Trophoblast cell (in vitro differentiated cells and primary cell): Measurements from ENCODE around the gene COL4A5.
"Not testable (repeated sequence)": the region's sequence is repeated elsewhere in the genome, so short reads cannot be mapped to it uniquely, and the experiment has no call there.

ENCODE experiments used
- DNase-seq, 2 donors: peaks; one replicate each; pipeline ENCODE4 v3.0.0-alpha.2; 2016
- H2AFZ ChIP-seq: 2 replicates; pipeline ENCODE4 v1.6.1; 2013; ENCODE audit warnings: low read length, moderate library complexity, mild to moderate bottlenecking; ENCODE audit not compliant: insufficient read depth, poor library complexity
- H2AK5ac ChIP-seq: 2 replicates; pipeline ENCODE4 v1.6.1; 2013; ENCODE audit warnings: mild to moderate bottlenecking, low read length
- H2BK120ac ChIP-seq: 2 replicates; pipeline ENCODE4 v1.6.1; 2013; ENCODE audit warnings: low read length, mild to moderate bottlenecking, moderate library complexity; ENCODE audit not compliant: insufficient read depth, poor library complexity
- H2BK12ac ChIP-seq: 2 replicates; pipeline ENCODE4 v1.6.1; 2013; ENCODE audit warnings: mild to moderate bottlenecking, low read length, moderate library complexity
- H2BK5ac ChIP-seq: 2 replicates; pipeline ENCODE4 v1.6.1; 2013; ENCODE audit warnings: low read length, low read depth, moderate library complexity, mild to moderate bottlenecking; ENCODE audit not compliant: poor library complexity
- H3K14ac ChIP-seq: 2 replicates; pipeline ENCODE4 v1.6.1; 2013; ENCODE audit warnings: mild to moderate bottlenecking, low read length
- H3K18ac ChIP-seq: 2 replicates; pipeline ENCODE4 v1.6.1; 2013; ENCODE audit warnings: mild to moderate bottlenecking, low read length
- H3K23ac ChIP-seq: 2 replicates; pipeline ENCODE4 v1.6.1; 2013; ENCODE audit warnings: low read length
- H3K27ac ChIP-seq: 2 replicates; pipeline ENCODE4 v1.5.1; 2013; ENCODE audit warnings: low read depth, mild to moderate bottlenecking, inconsistent platforms, low read length, moderate library complexity
- H3K27me3 ChIP-seq: 2 replicates; pipeline ENCODE4 v1.6.1; 2013; ENCODE audit warnings: inconsistent platforms, mild to moderate bottlenecking, low read length, moderate library complexity; ENCODE audit not compliant: insufficient read depth
- H3K36me3 ChIP-seq, 2 experiments: 1 replicate in 1 of 2; 2 replicates in 1 of 2; pipeline ENCODE4 v1.6.1; 2013; ENCODE audit warnings: low read length in 2 of 2, mild to moderate bottlenecking in 2 of 2, moderate library complexity in 1 of 2; ENCODE audit not compliant: insufficient read depth in 2 of 2, control insufficient read depth in 1 of 2
- H3K4ac ChIP-seq: 2 replicates; pipeline ENCODE4 v1.6.1; 2013; ENCODE audit warnings: low read depth, mild to moderate bottlenecking, low read length, moderate library complexity
- H3K4me1 ChIP-seq, 2 experiments: 1 replicate in 1 of 2; 2 replicates in 1 of 2; pipeline ENCODE4 v1.6.1; 2013; ENCODE audit warnings: low read length in 2 of 2, mild to moderate bottlenecking in 2 of 2, moderate library complexity in 1 of 2; ENCODE audit not compliant: insufficient read depth in 2 of 2, control insufficient read depth in 1 of 2
- H3K4me2 ChIP-seq: 2 replicates; pipeline ENCODE4 v1.6.1; 2013; ENCODE audit warnings: inconsistent platforms, mild to moderate bottlenecking, low read length, moderate library complexity
- H3K4me3 ChIP-seq: 2 replicates; pipeline ENCODE4 v1.5.1; 2013; ENCODE audit warnings: mild to moderate bottlenecking, low read depth, low read length, inconsistent platforms
- H3K79me1 ChIP-seq: one replicate; pipeline ENCODE4 v1.6.1; 2013; ENCODE audit warnings: low read length
- H3K79me2 ChIP-seq: 2 replicates; pipeline ENCODE4 v1.6.1; 2013; ENCODE audit warnings: low read length, mild to moderate bottlenecking; ENCODE audit not compliant: control insufficient read depth, insufficient read depth, poor library complexity
- H3K9ac ChIP-seq: 2 replicates; pipeline ENCODE4 v1.6.1; 2013; ENCODE audit warnings: mild to moderate bottlenecking, low read length
- H3K9me3 ChIP-seq: 2 replicates; pipeline ENCODE4 v1.6.1; 2013; ENCODE audit warnings: low read depth, mild to moderate bottlenecking, control low read depth, inconsistent platforms, low read length; ENCODE audit not compliant: insufficient read depth
- H4K12ac ChIP-seq: 2 replicates; pipeline ENCODE4 v1.6.1; 2013; ENCODE audit warnings: low read depth, mild to moderate bottlenecking, low read length, moderate library complexity
- H4K8ac ChIP-seq: 2 replicates; pipeline ENCODE4 v1.6.1; 2013; ENCODE audit warnings: low read depth, mild to moderate bottlenecking, low read length, moderate library complexity
- H4K91ac ChIP-seq: one replicate; pipeline ENCODE4 v1.6.1; 2013; ENCODE audit warnings: low read depth, mild to moderate bottlenecking, low read length, moderate library complexity
- WGBS: extraction: QIAGEN DNeasy Blood & Tissue Kit; methylation state at CpG from one replicate; pipeline ENCODE4 v1.1.7; 2013; ENCODE audit warnings: missing lambda C conversion rate; ENCODE audit not compliant: insufficient read length, insufficient coverage; ENCODE audit errors: extremely low coverage; 5-methylcytosine and 5-hydroxymethylcytosine counted together

COL4A5 gene

GRCh38 chrX:108481528-108481927, 41.9 kb downstream of the COL4A5 start:
- H3K79me1 ChIP-seq, H3K14ac ChIP-seq, H2BK120ac ChIP-seq, H3K9me3 ChIP-seq, H2AK5ac ChIP-seq, H3K18ac ChIP-seq, H3K4me1 ChIP-seq, H3K23ac ChIP-seq, H4K91ac ChIP-seq, H3K9ac ChIP-seq, H3K4ac ChIP-seq, H2AFZ ChIP-seq, H2BK5ac ChIP-seq, H3K36me3 ChIP-seq, H3K27me3 ChIP-seq, H3K27ac ChIP-seq, H2BK12ac ChIP-seq, H4K12ac ChIP-seq, DNase-seq, H3K4me3 ChIP-seq, H4K8ac ChIP-seq, H3K4me2 ChIP-seq, H3K79me2 ChIP-seq: not testable (repeated sequence)
- WGBS = no CpG with 5 or more reads among the region's 6 CpGs

GRCh38 chrX:108484251-108484650, 44.6 kb downstream of the COL4A5 start:
- H3K4ac ChIP-seq = peak overlapping the region; percentile 6
- H4K8ac ChIP-seq = no peak overlapping the region
- no peaks in the 10 kb centered on the region for H3K79me2 ChIP-seq
- H2BK120ac ChIP-seq = no peak overlapping the region
- no peak overlapping the region for H3K18ac ChIP-seq
- H2BK12ac ChIP-seq = no peak overlapping the region
- no peak overlapping the region for H4K12ac ChIP-seq
- DNase-seq = no peak
- H3K4me3 ChIP-seq = no peak overlapping the region
- H3K14ac ChIP-seq = no peak overlapping the region
- no peak overlapping the region for H3K4me2 ChIP-seq
- H3K4me1 ChIP-seq = no peaks in the 10 kb centered on the region
- no peak overlapping the region for H2BK5ac ChIP-seq
- no peak overlapping the region for H3K9ac ChIP-seq
- no peak overlapping the region for H2AFZ ChIP-seq
- no peak overlapping the region for H3K27ac ChIP-seq
- no CpG with 5 or more reads among the region's 3 CpGs for WGBS
- no peaks in the 10 kb centered on the region for H3K27me3 ChIP-seq
- no peak overlapping the region for H3K23ac ChIP-seq
- no peaks in the 10 kb centered on the region for H3K9me3 ChIP-seq
- no peak overlapping the region for H2AK5ac ChIP-seq
- no peak overlapping the region for H4K91ac ChIP-seq
- peaks cover 2 to 4% of the 10 kb centered on the region in 2 experiments for H3K36me3 ChIP-seq
- no peaks in the 10 kb centered on the region for H3K79me1 ChIP-seq

- Histone ChIP-seq H2AFZ (no peak overlapping the region), H2BK120ac (no peak overlapping the region), H3K79me2 (no peaks in the 10 kb centered on the region), H3K9me3 (no peaks in the 10 kb centered on the region), H2AK5ac (no peak overlapping the region), H2BK5ac (no peak overlapping the region), H2BK12ac (no peak overlapping the region), H3K36me3 (peaks cover 2 to 4% of the 10 kb centered on the region in 2 experiments), H3K4ac (no peak overlapping the region), H4K12ac (no peak overlapping the region), H3K4me1 (no peaks in the 10 kb centered on the region), H3K14ac (no peak overlapping the region), H3K9ac (no peak overlapping the region), H4K91ac (no peak overlapping the region), H3K27me3 (no peaks in the 10 kb centered on the region), H3K4me2 (no peak overlapping the region), H3K4me3 (no peak overlapping the region), H3K23ac (no peak overlapping the region), H3K27ac (no peak overlapping the region), H4K8ac (no peak overlapping the region), H3K18ac (no peak overlapping the region), H3K79me1 (no peaks in the 10 kb centered on the region)
- WGBS = no CpG with 5 or more reads among the region's 2 CpGs
- no peak for DNase-seq
Observed at GRCh38 chrX:108485960-108486359, 46.3 kb downstream of the COL4A5 start.

GRCh38 chrX:108494406-108495090, 54.9 kb downstream of the COL4A5 start:
- peaks cover 0 to 3% of the 10 kb centered on the region in 2 experiments for H3K4me1 ChIP-seq
- no peaks in the 10 kb centered on the region for H3K27me3 ChIP-seq
- no peak for DNase-seq
- no peak overlapping the region for H2BK12ac ChIP-seq
- H3K9ac ChIP-seq = no peak overlapping the region
- H3K27ac ChIP-seq = no peak overlapping the region
- no CpG with 5 or more reads among the region's 3 CpGs for WGBS
- no peak overlapping the region for H3K18ac ChIP-seq
- no peak overlapping the region for H4K12ac ChIP-seq
- H3K4me3 ChIP-seq = no peak overlapping the region
- H2BK120ac ChIP-seq = no peak overlapping the region
- no peak overlapping the region for H3K4ac ChIP-seq
- no peak overlapping the region for H4K8ac ChIP-seq
- H2AFZ ChIP-seq = no peak overlapping the region
- no peak overlapping the region for H2BK5ac ChIP-seq
- no peaks in the 10 kb centered on the region for H3K36me3 ChIP-seq
- H2AK5ac ChIP-seq = no peak overlapping the region
- H3K79me1 ChIP-seq = no peaks in the 10 kb centered on the region
- no peak overlapping the region for H3K14ac ChIP-seq
- no peaks in the 10 kb centered on the region for H3K79me2 ChIP-seq
- no peaks in the 10 kb centered on the region for H3K9me3 ChIP-seq
- H3K4me2 ChIP-seq = no peak overlapping the region
- H3K23ac ChIP-seq = no peak overlapping the region
- H4K91ac ChIP-seq = no peak overlapping the region
